Kidney (tissue), 14 donors: Measurements from ENCODE around the gene GTF2H4. TPM values are rescaled to one million over a fixed set of nuclear protein-coding genes. Genes with fewer than 3 reads are reported as not detected.

ENCODE experiments used
- DNase-seq, 5 donors: peaks; one replicate each; pipeline ENCODE4 v3.0.0-alpha.2; 2013 to 2020
- FAIRE-seq: peaks from 2 replicates; lab custom pipeline; 2012; peaks lifted over from hg19 to GRCh38; lab: Jason Lieb, UNC
- H3K27ac ChIP-seq, 2 donors: one replicate each; pipeline ENCODE4 v1.7.0; 2013; ENCODE audit warnings: low read depth in 2 of 2, low read length in 2 of 2, inconsistent platforms in 1 of 2
- H3K27me3 ChIP-seq: one replicate; pipeline ENCODE4 v1.7.1; 2013; ENCODE audit warnings: low read length, inconsistent platforms; ENCODE audit not compliant: control insufficient read depth, insufficient read depth
- H3K36me3 ChIP-seq, 3 donors: one replicate each; pipeline versions ENCODE4 v1.7.0 to v1.7.1; 2013; ENCODE audit warnings: low read length in 3 of 3, control low read depth in 1 of 3, inconsistent platforms in 1 of 3; ENCODE audit not compliant: insufficient read depth in 3 of 3, control insufficient read depth in 2 of 3
- H3K4me1 ChIP-seq, 3 donors: one replicate each; pipeline versions ENCODE4 v1.7.0 to v1.7.1; 2013; ENCODE audit warnings: low read length in 3 of 3, inconsistent platforms in 1 of 3, low read depth in 1 of 3; ENCODE audit not compliant: control insufficient read depth in 2 of 3, insufficient read depth in 2 of 3
- H3K4me3 ChIP-seq, 3 donors: one replicate each; pipeline versions ENCODE4 v1.7.0 to v1.8.1; 2013; ENCODE audit warnings: low read length in 3 of 3, control low read depth in 1 of 3, inconsistent platforms in 1 of 3
- H3K9ac ChIP-seq, 3 donors: one replicate each; pipeline versions ENCODE4 v1.7.0 to v1.7.1; 2013; ENCODE audit warnings: low read length in 3 of 3, control low read depth in 1 of 3, inconsistent platforms in 1 of 3
- H3K9me3 ChIP-seq, 3 donors: one replicate each; pipeline versions ENCODE4 v1.7.0 to v1.7.1; 2013; ENCODE audit warnings: low read length in 3 of 3, control low read depth in 1 of 3, inconsistent platforms in 1 of 3; ENCODE audit not compliant: control insufficient read depth in 2 of 3, insufficient read depth in 1 of 3
- intact Hi-C: fragments of 100-400 bp; cut with DNase I; formaldehyde crosslinking; loops from one replicate; pipeline ENCODE4 v1.11.1; 2022
- polyA plus RNA-seq: library from polyadenylated mRNA; stranded (reverse); fragments of 350-450 nt; fragmentation: Illumina TruSeq; extraction: RNeasy Lipid Tissue Mini Kit (QIAGEN cat#74804); gene quantifications from one replicate; pipeline ENCODE4 v1.2.3, GENCODE V29; 2014; ENCODE audit warnings: low read depth, low replicate concordance; ENCODE audit not compliant: insufficient read depth
- total RNA-seq: library from RNA; stranded (reverse); fragmentation: NEBNext Ultra II Directional; extraction: Animal tissue kit (Norgen Biotek cat#: 25700); gene quantifications from one replicate; pipeline ENCODE4 v1.2.1, GENCODE V29; 2021
- TF ChIP-seq, protein P1 (sequence below): IDR thresholded peaks from 3 replicates; pipeline ENCODE4 v1.5.1; 2012; ENCODE audit warnings: mild to moderate bottlenecking, moderate library complexity, borderline replicate concordance; ENCODE audit not compliant: insufficient read depth; ENCODE audit errors: extremely low read depth
- donor health status: control.
- donor health status: control.
- donor health status: control.
- donor health status: control.
- donor health status: control.
- donor health status: DM: yes; HTN: yes; CAD: no.
- donor health status: Normal renal cell carcinoma (clear cell type).

The GTF2H4 gene
- total and polyA plus RNA-seq, 2 donors from 2014 or later, result 20.9 to 39.3 TPM

DNA sequence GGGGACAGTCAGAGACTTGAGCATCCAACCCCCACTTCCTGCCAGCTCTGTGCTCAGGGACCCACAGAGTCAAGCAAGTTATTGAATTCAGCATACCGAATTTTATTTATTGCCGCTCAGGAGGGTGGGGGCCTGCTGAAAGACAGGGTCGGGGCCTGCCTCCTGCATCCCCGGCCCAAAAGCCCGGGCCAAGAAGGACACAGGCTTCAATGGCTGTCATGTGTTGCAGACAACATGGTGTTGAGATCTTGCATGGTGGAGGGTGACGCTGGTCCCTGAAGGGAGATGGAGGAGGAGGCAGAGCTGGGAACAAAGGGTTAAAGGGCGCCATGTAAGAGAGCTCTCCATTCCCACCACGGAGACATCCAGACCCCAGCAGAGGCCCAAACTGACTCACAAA is 23.3 kb downstream of the GTF2H4 start:
- Histone ChIP-seq H3K27ac (no peak overlapping the region), H3K4me1 (peaks cover 0 to 8% (median 7%) of the 10 kb centered on the region in 3 donors), H3K9me3 (peaks cover 0 to 8% (median 0%) of the 10 kb centered on the region in 3 donors), H3K36me3 (peaks cover 0 to 2% (median 0%) of the 10 kb centered on the region in 3 donors), H3K4me3 (no peak overlapping the region), H3K27me3 (no peaks in the 10 kb centered on the region), H3K9ac (no peak overlapping the region)
- TF ChIP-seq, protein P1, sequence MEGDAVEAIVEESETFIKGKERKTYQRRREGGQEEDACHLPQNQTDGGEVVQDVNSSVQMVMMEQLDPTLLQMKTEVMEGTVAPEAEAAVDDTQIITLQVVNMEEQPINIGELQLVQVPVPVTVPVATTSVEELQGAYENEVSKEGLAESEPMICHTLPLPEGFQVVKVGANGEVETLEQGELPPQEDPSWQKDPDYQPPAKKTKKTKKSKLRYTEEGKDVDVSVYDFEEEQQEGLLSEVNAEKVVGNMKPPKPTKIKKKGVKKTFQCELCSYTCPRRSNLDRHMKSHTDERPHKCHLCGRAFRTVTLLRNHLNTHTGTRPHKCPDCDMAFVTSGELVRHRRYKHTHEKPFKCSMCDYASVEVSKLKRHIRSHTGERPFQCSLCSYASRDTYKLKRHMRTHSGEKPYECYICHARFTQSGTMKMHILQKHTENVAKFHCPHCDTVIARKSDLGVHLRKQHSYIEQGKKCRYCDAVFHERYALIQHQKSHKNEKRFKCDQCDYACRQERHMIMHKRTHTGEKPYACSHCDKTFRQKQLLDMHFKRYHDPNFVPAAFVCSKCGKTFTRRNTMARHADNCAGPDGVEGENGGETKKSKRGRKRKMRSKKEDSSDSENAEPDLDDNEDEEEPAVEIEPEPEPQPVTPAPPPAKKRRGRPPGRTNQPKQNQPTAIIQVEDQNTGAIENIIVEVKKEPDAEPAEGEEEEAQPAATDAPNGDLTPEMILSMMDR, result no peak
- intact Hi-C loops, result no loop called here
- FAIRE-seq (no peak), DNase-seq (no peak)

DNA sequence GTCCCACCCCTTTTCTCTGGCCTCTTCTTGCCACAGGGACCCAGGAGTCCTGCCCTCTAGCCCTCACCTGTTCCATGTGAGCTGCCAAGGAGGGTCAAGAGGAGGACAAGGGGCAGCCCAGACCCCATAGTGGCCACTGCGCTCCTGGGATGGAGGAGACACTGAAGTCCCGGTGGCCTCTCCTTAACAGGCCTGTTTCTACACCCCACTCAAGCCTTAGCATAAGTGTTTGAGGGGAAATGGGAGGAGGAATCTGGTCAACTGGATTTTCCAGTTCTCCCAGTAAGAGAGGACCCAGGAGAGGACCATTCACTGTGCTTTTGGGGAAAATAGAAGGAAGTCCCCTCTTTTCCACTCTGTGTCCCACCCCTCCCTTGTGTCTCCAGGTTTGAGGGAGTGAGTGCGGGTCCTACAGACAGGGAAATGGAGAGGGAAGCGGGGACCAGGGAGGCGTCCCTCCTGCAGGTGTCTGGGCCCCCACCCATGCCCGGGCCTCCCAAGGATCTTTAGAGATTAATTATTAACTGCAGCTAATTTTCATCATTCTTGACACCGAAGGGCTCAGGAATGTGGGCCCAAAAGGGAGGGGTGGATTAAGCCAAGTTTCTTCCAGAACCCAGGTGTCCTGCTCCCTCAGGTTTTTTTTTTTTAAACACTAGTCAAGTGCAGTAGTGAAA is 24.1 kb downstream of the GTF2H4 start, which contains the start of gene SFTA2:
TSS of gene SFTA2 (minus strand) at position 202 of the 677 bp plus-strand sequence. CDS start at position 128, 74 bp downstream.
- no peak for DNase-seq
- intact Hi-C loops, result no loop called here

DNA sequence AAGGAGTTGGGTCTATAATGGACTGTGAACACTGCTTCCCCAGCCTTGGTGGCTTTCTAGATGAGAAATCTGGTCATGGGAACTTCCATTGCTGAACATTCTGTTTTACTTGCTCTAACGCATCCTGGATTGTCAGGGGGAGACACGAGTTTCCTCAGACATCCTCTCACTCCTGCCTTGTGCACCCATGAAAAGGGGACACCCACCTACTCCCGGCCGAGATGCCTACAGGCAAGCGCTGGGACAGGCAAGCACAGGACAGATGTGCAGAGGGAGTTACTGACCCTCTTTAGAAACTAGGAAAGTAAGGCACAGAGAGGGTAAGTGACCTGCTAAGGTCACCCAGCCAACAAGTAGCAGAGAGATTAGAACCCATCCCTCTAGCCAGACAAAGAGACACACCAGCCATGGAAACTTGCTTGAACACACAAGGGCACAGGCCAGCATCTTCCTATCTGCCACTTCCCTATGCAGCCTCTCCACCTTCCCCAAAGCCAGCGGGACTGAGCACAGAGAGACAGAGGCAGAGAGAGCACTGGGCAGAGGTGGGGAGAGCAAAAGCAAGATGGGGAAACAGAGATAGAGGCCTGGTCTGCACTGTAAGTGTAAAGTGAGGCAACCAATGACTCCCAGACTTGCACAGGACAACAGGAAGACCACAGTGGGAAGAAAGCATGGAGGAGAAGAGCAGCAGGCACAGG is 24.8 kb downstream of the GTF2H4 start:
- Histone ChIP-seq H3K9ac (no peak overlapping the region), H3K9me3 (peaks cover 0 to 8% (median 0%) of the 10 kb centered on the region in 3 donors), H3K4me1 (peaks cover 0 to 8% (median 7%) of the 10 kb centered on the region in 3 donors), H3K27me3 (no peaks in the 10 kb centered on the region), H3K4me3 (no peak overlapping the region), H3K36me3 (no peaks in the 10 kb centered on the region), H3K27ac (no peak overlapping the region)
- TF ChIP-seq, protein P1, result no peak
- intact Hi-C loops, result no loop called here
- DNase-seq, result no peak
- no peak for FAIRE-seq

More for the DNA sequence above, 24.1 kb downstream of the GTF2H4 start, which contains the start of gene SFTA2:
- H3K27me3 ChIP-seq, result no peaks in the 10 kb centered on the region
- H3K4me1 ChIP-seq, result peaks cover 0 to 8% (median 7%) of the 10 kb centered on the region in 3 donors
- no peak within 1 kb of the TSS for H3K4me3 ChIP-seq
- no peak for FAIRE-seq
- H3K27ac ChIP-seq, result no peak within 1 kb of the TSS
- TF ChIP-seq, protein P1, result no peak
- peaks cover 0 to 8% (median 0%) of the 10 kb centered on the region in 3 donors for H3K9me3 ChIP-seq
- H3K36me3 ChIP-seq, result no peaks in the 10 kb centered on the region
- no peak within 1 kb of the TSS for H3K9ac ChIP-seq
